ENCODE data around the gene THOC2.

DNA sequence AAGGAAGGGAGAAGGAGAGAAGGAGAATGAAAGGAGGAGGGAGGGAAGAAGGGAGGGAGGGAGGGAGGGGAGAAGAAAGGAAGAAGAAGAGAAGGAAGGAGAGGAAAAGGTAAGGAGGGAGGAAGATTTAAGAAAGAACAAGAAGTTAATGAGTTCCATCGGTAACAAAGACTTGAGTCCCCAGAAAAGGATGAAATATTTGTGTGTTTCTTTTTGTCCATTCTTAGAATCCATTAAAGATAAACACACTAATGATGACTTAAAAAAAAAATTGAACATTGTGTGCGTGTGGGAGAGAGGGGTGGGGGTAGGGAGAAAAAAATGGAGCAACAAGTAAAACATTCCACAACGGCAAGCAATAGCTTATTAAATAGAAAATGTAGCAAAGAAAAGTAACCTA is 131.4 kb downstream of the THOC2 start:
- TF ChIP-seq, protein P1, sequence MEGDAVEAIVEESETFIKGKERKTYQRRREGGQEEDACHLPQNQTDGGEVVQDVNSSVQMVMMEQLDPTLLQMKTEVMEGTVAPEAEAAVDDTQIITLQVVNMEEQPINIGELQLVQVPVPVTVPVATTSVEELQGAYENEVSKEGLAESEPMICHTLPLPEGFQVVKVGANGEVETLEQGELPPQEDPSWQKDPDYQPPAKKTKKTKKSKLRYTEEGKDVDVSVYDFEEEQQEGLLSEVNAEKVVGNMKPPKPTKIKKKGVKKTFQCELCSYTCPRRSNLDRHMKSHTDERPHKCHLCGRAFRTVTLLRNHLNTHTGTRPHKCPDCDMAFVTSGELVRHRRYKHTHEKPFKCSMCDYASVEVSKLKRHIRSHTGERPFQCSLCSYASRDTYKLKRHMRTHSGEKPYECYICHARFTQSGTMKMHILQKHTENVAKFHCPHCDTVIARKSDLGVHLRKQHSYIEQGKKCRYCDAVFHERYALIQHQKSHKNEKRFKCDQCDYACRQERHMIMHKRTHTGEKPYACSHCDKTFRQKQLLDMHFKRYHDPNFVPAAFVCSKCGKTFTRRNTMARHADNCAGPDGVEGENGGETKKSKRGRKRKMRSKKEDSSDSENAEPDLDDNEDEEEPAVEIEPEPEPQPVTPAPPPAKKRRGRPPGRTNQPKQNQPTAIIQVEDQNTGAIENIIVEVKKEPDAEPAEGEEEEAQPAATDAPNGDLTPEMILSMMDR (IDR thresholded peaks at IDR 0.05), result no peak
- TF ChIP-seq ZFX (IDR thresholded peaks at IDR 0.05; ENCODE audit: borderline replicate concordance), result no peak

All from 22Rv1 (cell line).